Stimulated activated CD4-positive, alpha-beta T cell treated with anti-CD3 and anti-CD28 coated beads, TNF-alpha, amount 100 ng/mL, for 1 hour (primary cell): ENCODE data around the gene TRIO.

Experiments
- DNase-seq, 3 donors: peaks; one replicate each; pipeline ENCODE4 v3.0.0-alpha.2; 2020; ENCODE audit warnings: low read depth in 3 of 3, low spot score in 1 of 3

Gene TRIO

DNA sequence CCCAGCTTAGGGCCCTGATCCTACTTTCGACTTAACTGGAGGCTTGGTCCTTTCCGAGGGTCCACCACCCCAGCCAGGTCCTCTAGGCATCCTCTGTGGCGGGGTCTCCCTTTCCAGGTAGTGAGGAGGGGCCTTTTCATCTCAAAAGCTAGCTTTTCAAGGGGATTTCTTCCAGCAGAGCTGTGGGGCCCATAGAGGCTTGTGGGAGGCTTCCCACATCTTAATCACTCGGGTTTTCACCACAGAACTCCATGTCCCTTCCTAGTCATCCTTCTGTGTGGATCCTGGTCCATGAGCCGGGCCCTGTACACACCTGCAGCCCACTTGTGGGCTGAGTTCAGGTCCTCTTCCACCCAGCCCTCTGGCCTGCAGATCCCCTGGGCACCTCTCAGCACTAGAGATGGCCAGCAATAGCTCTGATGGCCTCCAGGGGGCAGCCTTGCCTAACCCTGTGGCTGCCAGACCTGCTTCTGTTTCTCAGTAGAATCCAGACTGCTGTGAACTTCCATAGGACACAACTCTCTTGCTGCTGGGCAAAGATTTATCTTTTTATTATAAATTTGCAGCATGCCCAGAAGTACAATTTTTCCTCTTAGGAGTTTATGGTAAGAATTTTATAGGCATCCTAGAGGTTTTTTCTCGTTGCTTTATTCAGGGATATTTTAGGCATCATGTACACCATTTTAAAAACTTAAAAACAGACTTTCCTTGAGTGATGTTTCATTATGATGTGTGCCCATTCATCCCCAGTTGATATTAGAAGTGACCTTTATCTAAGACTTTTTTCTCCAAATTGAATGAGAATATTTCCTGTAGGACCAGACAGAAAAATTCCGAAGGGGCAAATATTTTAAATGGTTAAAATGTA lies 208.9 kb downstream of the TRIO start:
- DNase-seq: peak; percentile 12 to 43 (median 24)

GRCh38 chr5:14353726-14354474 lies 210.8 kb downstream of the TRIO start:
- DNase-seq: no peak

DNA sequence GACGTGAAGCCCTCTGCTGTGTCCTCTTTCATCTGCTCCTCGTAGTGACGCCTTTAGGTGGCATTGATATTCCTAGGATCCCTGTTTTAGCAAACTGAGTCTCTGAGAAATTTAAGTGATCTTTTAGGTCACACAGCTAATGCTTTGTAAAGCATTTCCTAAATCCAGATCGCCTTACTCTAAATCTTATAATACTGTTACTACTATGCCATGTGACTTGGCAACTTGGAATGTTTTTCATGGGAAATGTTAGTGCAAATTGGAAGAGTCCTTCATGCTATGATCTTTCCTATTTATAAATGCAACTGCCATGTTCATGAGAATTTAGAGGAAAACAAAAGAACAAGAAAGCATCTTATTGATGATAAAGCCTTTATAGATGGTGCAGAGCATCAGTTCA lies 212.2 kb downstream of the TRIO start:
- DNase-seq: no peak

GRCh38 chr5:14356305-14356704 lies 213.2 kb downstream of the TRIO start:
- no peak for DNase-seq

DNA sequence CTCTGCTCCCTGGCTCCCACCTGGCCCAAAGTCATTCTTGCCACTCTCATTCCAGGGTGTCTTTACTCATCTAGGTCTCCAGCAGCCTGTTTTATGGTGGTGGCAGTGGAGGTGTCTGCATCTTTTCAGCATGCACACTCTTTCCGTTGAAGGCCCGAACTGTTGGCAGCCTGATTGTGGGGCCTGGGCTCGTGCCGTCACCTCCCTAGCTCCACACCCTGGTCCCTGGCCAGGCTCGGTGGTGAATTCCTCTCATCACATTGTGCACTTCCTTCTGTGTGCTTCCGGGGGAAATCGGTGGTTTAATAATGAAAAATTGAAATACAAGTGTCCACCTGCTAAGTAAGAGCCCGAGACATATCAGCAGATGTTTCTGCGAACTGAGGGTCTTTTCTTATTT lies 214.3 kb downstream of the TRIO start:
- no peak for DNase-seq

- DNase-seq: no peak
Measured at GRCh38 chr5:14357851-14358250, 214.7 kb downstream of the TRIO start.

DNA sequence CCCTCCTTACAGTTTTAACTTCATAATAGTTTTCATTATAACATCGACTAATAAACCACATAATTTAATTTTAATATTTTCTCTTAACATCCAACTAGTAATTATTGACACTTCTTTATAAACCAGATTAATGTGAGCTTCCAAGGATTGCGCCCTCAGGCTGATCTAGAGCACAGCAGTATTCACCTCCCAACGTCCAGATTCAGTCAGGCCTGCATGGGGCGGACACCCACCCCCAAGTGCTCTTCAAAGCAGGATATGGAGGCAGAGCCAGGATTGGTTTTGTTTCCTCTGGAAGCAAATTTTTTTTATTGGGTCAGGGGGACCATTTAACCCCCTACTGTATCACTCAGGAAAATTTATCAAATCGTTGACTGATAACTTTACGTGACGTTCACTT lies 215.4 kb downstream of the TRIO start:
- no peak for DNase-seq

GRCh38 chr5:14359069-14360043 lies 216.2 kb downstream of the TRIO start:
- no peak for DNase-seq

DNA sequence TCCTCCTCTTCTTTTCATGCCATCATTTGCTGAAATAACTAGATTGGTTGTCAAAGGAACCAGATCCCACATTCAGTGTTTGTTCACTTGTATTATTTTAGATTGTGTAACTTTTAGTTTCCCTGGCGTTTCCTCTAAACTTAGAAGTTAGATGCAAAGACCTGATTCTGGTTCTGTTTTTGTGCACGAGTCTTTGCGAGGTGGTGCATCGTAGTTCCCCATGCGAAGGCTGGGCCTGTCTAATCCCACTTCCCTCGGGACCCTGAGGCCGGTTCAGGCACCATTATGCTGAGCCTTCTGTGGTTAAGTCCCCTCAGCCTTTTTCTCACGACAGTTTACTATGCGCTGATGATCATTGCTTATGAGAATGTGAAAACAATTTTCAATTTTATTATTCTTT lies 219.3 kb downstream of the TRIO start:
- no peak for DNase-seq

DNA sequence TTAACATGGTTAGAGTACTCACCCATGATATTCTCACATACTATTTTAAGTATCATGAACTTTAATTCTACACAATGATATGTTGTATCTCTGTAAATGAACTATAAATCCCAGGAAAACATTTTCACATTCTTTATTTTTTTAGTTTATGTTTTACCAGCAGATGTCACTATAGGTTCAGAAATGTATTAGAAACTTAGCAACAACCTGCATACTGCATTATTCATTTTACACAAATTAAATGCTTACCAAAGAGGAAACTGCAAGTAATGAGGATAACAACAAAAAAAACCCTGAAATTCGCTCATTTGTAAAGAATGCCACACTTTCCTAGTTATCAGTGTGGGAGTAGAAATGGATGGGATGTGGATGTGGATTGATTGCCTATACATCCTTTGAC lies 221.0 kb downstream of the TRIO start:
- DNase-seq: no peak

GRCh38 chr5:14364576-14365472 lies 221.7 kb downstream of the TRIO start:
- DNase-seq: no peak

DNA sequence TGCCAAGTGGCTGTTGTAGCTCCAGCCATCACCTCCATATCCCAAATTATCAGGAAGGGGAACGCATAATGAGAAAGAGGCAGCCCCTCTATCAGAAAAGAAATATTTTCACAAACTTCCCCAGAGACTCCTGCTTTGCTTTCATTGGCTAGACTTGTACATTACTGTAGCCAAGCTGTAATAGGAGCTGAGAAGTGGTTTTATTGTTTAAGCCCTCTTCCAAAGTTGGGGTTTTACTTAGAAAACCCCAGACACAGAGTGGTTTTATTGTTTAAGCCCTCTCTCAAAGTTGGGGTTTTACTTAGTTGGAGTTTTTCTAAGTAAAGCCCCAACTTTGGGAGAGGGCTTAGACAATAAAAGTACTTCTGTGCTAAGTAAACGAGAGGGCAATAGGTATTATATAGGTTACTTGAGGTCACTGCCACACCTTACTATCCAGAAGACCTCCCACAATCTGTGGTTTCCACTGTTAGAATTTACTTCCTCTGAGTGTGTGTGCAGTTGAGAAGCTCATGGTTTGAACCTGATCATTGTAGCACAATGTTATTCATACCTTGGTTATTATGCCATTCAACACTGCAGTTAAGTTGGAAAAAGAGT lies 222.8 kb downstream of the TRIO start:
- DNase-seq: no peak

DNA sequence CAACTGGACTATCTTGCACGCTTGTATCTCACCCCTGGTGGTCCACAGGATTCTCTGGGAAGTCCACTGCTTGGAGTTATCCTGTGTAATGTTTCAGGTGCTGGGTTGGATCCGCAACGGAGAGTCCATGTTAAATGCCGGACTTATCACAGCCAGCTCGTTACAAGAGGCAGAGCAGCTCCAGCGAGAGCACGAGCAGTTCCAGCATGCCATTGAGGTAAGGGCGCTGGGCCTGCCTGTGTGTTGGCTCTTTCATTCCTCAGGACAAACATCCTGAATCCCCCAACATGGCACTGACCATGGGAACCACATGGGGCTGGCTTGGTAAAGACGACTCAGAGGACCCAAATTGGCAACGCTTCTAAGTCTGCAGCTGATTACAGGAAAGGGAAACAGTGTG lies 223.6 kb downstream of the TRIO start:
- DNase-seq: no peak

DNA sequence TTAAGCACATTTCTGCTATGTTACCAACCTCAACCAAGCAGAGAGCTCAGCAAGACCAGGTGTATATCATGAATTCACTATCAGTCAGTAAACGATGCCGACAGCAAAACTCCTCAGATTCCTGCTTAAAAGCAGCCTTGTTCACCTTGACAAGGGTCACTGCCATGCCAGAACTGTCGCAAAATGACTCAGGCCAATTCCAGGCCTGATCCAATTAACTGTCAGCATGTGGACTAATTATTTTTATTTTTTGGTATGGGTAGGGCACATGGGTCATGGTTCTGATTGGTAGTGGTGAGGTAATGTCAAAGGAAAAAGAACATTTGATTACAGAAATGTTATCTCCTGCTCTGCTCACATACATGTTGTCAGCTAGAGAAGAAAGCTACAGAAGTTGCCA lies 224.2 kb downstream of the TRIO start:
- no peak for DNase-seq

DNA sequence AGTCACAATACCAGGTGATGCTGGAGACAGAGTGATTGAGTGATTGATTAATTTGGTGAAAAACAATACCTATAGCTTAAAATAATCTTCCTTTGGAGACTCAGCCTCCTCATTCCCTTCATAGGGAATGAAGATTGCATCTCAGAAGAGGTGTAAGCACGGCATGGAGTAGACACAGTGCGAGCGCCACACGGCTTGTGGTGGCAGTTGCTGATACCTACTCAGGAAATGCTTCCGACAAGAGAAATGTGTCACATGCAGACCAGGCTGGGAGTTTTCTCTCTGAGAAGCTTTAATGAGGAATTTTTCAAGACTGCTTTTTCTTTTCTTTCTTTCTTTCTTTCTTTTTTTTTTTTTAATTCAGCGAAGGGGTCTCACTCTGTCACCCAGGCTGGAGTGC lies 226.6 kb downstream of the TRIO start:
- no peak for DNase-seq

GRCh38 chr5:14370386-14370785 lies 227.2 kb downstream of the TRIO start:
- DNase-seq: no peak

GRCh38 chr5:14373685-14374084 lies 230.5 kb downstream of the TRIO start:
- DNase-seq: no peak

DNA sequence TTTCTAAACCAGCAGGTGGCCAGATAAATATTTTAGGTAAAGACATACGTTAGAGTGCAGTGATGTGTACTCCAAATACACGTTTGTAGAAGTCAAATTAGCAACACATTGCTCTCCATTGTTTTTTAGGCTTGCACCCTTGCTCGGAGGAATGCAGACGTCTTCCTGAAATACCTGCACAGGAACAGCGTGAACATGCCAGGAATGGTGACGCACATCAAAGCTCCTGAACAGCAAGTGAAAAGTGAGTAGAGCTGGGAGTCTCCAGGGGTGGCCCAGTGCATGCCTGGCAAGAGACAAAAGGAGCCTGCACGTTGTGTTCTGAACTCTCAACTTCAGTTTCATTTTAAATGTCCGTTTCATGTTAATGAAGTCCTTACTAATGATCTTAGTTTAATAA lies 231.0 kb downstream of the TRIO start:
- no peak for DNase-seq

DNA sequence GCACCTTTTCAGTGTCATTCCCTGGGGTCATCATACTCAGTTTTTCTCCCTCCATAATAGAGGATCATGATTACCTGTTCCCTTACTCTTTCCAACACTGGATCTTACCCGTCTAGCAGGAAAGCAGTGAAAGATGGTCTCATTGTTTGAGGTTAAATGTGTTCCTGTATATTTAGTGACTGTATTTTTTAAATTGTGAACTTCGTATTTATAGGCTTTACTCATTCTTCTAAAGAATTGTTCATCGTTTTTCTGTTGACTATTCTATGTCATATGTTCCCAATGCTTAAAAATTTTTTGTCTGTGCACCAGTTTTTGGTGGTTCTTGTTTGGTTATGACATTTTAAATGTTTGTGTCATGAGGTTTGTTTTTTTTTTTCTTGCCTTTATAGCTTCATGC lies 233.6 kb downstream of the TRIO start:
- DNase-seq: no peak
